Measurements from ENCODE around the gene PDE2A.

DNA sequence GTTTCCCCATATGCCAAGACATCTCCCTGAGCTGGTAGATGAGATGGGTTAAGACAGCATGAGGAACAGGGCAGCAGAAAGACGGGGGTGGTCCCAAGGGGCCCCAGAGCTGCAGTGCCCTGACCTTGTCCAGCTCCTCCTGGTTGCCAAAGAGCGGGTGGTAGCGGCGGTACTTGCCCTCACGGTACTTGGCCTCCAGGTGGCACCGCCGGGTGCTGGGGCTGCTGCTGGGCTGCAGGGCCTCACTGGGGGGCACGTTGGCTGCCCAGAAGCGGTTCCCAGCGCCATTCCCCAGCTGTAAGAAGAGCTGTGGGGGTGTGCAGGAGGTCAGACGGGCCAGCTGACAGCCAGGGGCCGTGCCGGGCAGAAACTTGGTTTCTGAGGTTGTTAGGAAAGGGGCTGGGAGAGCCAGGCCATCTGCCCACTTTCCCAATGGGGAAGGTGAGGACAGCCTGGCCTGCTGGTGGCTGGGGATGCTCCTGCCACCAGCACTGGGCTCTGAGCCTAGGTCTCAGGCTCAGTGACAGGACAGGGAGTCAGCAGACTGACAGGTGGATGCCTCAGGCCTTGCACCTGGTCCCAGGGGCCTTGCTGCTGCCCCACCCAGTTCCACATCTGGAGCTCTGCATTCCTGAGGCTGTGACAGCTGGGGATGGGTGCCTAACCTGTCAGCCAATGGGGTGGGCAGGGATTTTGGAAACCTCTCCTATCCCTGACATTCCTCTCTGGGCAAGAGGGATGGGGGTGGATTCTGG is 30.0 kb upstream of the PDE2A start:
- TF ChIP-seq, protein P1, sequence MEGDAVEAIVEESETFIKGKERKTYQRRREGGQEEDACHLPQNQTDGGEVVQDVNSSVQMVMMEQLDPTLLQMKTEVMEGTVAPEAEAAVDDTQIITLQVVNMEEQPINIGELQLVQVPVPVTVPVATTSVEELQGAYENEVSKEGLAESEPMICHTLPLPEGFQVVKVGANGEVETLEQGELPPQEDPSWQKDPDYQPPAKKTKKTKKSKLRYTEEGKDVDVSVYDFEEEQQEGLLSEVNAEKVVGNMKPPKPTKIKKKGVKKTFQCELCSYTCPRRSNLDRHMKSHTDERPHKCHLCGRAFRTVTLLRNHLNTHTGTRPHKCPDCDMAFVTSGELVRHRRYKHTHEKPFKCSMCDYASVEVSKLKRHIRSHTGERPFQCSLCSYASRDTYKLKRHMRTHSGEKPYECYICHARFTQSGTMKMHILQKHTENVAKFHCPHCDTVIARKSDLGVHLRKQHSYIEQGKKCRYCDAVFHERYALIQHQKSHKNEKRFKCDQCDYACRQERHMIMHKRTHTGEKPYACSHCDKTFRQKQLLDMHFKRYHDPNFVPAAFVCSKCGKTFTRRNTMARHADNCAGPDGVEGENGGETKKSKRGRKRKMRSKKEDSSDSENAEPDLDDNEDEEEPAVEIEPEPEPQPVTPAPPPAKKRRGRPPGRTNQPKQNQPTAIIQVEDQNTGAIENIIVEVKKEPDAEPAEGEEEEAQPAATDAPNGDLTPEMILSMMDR (conservative IDR thresholded peaks at IDR 0.05; ENCODE audit: low read depth, low read length): 0 out of 2 replicates have a peak, but pooled peaks have one; percentile 18
- no peak for TF ChIP-seq EZH2 (IDR thresholded peaks at IDR 0.05; ENCODE audit: borderline replicate concordance, low read depth, low read length, poor library complexity, severe bottlenecking)
